HG03280 (cell line): ENCODE results near the gene CMIP.

Source experiments
- ATAC-seq: cut with Tn5 transposase; IDR thresholded peaks from one replicate; pipeline ENCODE4 v1.9.1; 2021; ENCODE audit warnings: mild to moderate bottlenecking, moderate library complexity; ENCODE audit not compliant: unreplicated experiment

CMIP gene

GRCh38 chr16:81615411-81615810 is 170.8 kb downstream of the CMIP start:
- no peak for ATAC-seq

- ATAC-seq, result no peak
Measured at GRCh38 chr16:81615833-81616232, 171.2 kb downstream of the CMIP start.

- ATAC-seq, result peak; percentile 76
Measured at GRCh38 chr16:81616321-81617020, 171.9 kb downstream of the CMIP start.

- ATAC-seq, result no peak
Measured at GRCh38 chr16:81617021-81617346, 172.4 kb downstream of the CMIP start.

GRCh38 chr16:81618187-81618586 is 173.6 kb downstream of the CMIP start:
- ATAC-seq, result no peak

GRCh38 chr16:81618661-81619060 is 174.1 kb downstream of the CMIP start:
- no peak for ATAC-seq

GRCh38 chr16:81620029-81620428 is 175.4 kb downstream of the CMIP start:
- ATAC-seq, result no peak

- no peak for ATAC-seq
Measured at GRCh38 chr16:81620796-81621195, 176.2 kb downstream of the CMIP start.

GRCh38 chr16:81621496-81621895 is 176.9 kb downstream of the CMIP start:
- no peak for ATAC-seq

- peak; percentile 48 for ATAC-seq
Measured at GRCh38 chr16:81623365-81624102, 178.9 kb downstream of the CMIP start.

GRCh38 chr16:81624403-81624759 is 179.8 kb downstream of the CMIP start:
- ATAC-seq, result no peak

- no peak for ATAC-seq
Measured at GRCh38 chr16:81624760-81625543, 180.3 kb downstream of the CMIP start.

- no peak for ATAC-seq
Measured at GRCh38 chr16:81625544-81626153, 181.0 kb downstream of the CMIP start.

GRCh38 chr16:81626181-81626674 is 181.6 kb downstream of the CMIP start:
- ATAC-seq, result no peak

- ATAC-seq, result no peak
Measured at GRCh38 chr16:81627024-81627423, 182.4 kb downstream of the CMIP start.

GRCh38 chr16:81627729-81628244 is 183.2 kb downstream of the CMIP start:
- no peak for ATAC-seq

GRCh38 chr16:81629034-81629802 is 184.6 kb downstream of the CMIP start:
- no peak for ATAC-seq

- ATAC-seq, result no peak
Measured at GRCh38 chr16:81629896-81630634, 185.5 kb downstream of the CMIP start.

- ATAC-seq, result no peak
Measured at GRCh38 chr16:81630635-81631031, 186.0 kb downstream of the CMIP start.
